Kidney capillary endothelial cell (primary cell): Measurements from ENCODE around the gene OR51L1.
"Not testable (repeated sequence)": the region's sequence is repeated elsewhere in the genome, so short reads cannot be mapped to it uniquely, and the experiment has no call there.

ENCODE experiments used
- DNase-seq: peaks from one replicate; pipeline ENCODE4 v3.0.0-alpha.2; 2018; ENCODE audit warnings: low spot score

OR51L1 gene, protein sequence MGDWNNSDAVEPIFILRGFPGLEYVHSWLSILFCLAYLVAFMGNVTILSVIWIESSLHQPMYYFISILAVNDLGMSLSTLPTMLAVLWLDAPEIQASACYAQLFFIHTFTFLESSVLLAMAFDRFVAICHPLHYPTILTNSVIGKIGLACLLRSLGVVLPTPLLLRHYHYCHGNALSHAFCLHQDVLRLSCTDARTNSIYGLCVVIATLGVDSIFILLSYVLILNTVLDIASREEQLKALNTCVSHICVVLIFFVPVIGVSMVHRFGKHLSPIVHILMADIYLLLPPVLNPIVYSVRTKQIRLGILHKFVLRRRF

DNA sequence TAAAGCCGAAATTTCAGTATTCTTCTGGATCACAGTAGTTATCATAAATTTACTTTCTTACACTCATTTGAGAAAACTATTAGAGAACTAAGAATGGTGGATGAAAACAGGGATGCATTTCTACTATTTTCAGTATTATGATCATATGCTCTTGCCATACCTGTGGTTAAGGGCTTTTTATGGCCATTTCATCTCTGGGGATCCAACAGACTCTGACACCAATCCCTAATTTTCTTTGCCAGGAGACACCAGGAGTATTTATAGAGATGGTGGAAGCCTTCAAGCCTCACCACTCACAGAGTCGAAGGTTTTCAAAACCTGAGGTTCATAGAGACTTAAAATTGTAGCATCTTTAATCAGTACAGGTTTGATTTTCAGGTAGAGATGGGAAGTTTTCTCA, at the start of gene OR51L1:
TSS of gene OR51L1 (plus strand) at position 301 of the 400 bp plus-strand sequence. CDS start 4,132 bp downstream, outside the sequence.
- no peak for DNase-seq

DNA sequence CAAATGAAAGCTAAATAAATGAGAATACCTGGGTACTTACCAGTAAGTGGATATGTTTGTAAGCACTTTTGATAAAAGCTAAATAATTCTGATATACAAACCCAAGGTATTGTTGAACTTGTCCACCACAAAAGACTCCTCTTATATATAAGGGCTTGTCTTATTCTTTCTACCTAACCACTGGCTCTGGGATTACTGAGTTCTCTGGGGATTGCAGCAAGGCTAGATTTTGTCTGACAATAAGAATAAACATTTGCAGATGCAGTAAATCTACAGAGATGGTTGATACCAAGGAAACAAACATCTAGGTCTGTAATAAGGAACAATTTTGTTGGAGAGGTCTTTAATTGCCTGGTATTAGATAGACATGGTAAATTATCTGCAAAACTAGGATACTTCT, 47.1 kb upstream of the OR51L1 start, which contains the start of gene OR51A4:
TSS of gene OR51A4 (minus strand) at position 101 of the 400 bp plus-strand sequence. CDS start 505 bp downstream, outside the sequence.
- no peak for DNase-seq

DNA sequence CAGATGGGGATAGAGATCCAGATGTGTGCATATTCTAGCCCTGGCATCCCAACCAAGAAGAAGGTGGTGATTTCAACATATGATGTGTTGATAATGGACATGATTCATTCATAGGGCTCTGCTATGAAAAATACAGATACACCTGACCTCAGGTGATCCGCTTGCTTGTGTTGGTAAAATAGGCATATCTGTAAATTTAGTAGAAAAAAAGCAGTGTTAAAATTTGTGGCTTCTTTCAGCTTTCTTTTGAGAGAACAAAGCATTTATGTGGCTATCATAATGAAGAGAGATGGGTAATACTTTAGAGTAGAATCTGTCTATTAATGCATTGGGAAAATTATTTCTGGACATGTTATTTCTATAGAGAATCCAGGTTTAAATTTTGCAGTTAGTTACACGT, 39.0 kb upstream of the OR51L1 start, which contains the start of gene OR51A2:
TSS of gene OR51A2 (minus strand) at position 101 of the 400 bp plus-strand sequence. CDS start at position 101, 0 bp downstream.
- DNase-seq, result not testable (repeated sequence)

DNA sequence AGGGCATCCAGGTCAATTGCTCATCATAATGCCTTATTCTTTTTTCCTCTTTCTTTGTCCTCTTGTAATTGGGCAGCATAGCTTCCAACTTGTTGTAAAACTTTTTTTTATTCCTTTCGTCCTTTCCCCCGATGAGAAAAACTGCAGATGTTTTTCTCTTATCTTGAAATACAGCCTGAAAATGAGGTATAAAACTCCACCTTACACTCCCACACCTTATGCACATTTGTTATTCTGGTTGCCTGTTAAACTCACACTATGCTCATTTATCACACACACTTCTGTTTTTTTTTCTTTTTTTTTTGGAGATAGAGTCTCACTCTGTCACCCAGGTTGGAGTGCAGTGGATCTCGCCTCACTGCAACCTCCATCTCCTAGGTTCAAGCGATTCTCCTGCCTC, 37.3 kb upstream of the OR51L1 start:
- no peak for DNase-seq

DNA sequence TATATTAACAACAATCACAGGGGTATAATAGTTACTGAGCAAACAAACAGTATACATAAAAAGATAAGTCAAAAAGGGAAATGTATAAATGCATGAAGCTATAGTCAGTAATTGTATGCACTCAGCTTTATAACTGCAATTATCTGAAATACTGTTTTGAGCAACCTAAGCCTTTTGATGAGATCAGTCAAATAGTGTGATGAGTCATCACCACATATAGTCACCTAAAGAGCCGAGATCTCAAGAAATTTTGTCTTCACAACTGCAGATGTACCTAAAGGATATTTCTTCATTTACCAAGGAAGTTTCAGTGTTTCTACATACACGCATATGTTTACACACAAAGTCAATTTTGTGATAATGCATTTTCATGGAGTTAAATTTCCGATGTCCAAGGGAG, 33.8 kb upstream of the OR51L1 start:
- no peak for DNase-seq

DNA sequence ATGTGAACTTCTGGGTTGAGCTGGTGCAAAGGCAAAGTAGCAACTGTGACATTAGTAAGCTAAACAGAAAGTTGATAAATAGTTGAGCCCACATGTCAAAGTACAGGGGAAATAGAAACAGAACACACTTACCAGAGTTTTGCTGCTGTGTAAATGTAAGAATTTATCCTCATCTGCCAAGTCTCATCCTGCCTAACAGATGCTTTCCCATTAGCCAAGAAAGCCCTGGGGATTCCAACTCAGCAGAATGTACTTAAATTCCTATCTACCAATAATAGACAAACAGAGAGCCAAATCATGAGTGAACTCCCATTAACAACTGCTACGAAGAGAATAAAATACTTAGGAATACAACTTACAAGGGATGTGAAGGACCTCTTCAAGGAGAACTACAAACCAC, 31.8 kb upstream of the OR51L1 start:
- DNase-seq, result no peak

DNA sequence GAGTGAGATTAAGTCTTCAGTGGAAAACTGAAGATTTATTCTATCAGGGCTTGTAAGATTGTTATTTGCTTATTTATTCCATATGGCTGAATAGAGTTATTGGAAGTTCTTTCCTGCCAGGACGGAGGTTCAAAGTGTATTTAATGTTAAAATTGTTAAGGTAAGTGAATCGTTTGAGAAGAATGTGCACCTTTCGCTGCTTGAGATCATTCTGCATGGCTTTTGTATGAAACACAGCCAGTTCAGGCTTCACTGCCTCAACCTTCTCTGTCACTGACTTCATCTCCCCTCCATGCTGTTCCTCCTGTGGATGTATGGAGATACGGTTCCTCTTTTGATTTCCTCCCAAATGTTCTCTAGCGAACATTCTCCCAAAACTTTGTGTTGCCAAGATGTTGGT, 19.2 kb upstream of the OR51L1 start:
- DNase-seq, result no peak

DNA sequence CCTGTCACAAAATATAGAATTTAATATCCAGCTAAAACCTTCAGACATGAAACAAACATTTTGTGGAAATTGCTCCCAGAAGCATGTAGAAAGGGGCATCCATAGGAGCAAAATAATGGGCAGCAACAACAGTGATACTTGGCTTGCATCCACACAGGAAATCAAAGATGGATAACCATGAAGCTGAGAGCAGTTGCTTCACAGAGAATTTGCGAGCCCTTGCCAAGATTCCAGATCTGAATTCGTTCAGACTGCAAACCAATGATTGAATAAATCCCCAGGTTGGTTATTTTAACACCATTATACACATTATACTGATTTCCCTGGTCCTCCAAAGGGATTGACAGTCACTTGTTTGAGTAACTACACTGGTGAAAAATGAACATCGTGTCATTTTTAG, 15.6 kb upstream of the OR51L1 start:
- DNase-seq, result no peak

DNA sequence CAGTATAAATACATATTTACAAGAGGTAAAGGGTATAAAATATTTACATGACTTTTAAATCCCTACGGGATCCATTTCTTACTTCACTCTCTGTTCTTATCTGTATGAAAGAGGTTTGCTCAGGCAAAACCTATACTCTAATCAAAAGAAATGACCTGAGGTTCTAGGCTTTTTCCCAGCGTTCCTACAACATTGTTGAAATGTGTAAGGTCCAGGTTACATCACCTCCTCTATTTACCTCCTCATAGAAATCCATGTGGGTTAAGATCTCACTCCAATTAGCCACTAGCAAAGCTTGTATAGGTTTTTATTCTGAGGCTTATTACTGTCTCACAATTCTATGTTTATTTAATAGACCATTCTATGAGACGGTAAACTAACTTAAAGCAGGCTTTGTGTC, 12.0 kb upstream of the OR51L1 start:
- no peak for DNase-seq

DNA sequence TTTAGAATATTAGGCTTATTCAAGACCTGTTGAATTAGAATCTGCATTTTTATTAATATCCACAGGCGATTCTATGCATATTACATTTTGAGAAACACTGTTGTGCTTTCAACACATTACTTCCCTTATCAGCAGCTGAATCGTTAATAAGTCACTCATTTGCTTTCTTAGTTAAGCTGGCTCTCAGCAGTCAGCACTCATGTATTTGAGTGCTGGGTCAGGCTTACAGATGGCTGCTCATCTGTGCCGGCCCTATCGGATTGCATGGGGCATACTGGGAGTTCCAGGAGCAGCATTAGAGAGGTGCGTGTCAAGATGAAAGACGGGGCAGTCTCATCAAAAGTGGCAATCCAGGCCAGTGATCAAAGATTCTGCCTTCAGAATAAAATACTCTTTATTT, 10.8 kb upstream of the OR51L1 start:
- no peak for DNase-seq

DNA sequence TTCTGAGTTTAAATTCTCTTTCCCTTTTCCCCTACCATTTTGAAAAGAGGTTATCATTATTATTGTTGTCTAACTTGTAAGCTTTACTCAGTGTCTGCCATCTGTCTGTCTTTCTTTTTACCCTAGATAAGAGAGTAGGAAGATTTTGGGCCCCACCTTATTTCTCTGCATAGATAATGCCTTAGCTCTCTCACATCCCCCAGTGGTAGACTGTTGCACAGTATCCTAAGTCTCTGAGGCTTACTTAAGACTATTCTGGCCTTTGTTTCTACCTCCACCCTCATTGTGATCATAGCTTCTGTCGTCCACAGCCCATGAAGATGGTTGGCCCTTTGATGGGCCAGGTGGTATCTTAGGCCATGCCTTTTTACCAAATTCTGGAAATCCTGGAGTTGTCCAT, 3.6 kb upstream of the OR51L1 start:
- no peak for DNase-seq

DNA sequence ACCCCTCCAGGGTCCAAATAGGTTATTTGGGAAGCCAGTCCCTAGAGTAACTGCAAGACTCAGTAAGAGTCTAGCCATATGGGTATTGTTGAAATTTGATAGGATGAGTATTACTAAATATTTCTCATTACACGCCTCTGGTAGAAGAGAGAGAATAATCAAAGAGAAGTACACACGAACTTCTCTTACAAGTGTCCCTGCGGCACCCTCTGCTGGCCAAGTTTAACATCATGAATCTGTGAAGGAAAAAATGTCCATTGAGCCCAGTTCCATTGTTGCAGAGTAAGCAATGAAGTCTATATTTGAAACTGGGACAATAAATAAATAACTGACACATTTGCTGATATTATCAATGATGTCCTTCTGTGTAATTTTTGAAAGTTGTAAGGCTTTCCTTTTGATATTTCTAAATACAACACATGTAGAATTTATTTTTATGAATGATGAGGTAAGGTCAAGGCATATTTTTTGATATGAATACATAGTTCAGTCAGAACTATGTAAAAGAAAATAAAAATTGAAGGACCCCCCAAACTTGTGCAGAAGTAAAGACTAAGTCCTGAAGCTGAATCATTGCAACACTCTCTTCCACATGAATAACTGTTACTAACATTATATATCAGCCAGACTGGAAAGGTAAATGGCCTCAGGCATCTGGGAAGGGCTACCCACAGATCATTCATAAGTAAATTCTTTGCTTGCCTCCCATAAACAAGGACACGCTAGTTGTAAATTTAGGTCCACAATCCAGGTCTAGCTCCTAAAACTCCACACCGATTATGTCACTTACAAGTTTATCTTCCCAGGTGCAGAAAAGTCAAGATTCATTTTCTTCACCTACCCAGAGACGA, 10.0 kb downstream of the OR51L1 start:
- DNase-seq, result peak; percentile 21

DNA sequence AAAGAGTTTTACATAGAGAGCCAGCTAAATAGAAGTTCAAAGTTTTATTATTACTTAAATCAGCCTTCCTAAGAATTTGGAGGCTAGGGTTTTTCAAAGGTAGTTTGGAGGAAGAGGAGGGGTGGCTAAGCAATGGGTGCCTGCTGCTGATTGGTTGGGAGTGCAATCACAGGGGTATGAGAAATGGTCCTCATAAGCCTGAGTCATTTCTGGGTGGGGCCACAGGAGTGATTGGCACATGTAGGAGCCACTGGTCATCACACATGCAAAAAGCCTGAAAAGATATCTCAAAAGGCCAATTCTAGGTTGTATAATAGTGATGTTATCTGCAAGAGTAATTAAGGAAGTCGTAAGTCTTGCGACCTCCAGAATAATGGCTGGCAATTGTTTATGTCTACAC, 12.9 kb downstream of the OR51L1 start:
- no peak for DNase-seq

DNA sequence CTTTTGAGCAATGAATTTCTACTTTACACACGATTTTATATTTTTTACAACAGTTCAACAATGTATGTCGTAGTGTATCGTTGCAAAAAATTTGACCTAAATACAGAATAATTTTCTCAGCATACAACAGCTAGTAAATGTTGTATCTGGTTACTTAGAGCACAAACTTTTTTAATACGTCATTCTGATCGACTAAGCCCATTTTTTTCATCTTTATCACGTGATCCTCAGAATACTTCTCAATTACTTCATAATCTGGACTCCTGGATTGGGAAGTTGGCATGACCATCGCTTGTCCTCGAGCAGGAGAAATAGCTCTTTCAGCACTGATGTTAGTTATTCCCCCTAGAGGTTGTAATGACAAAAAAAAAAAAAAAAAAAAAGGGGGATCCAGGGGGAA, 16.6 kb downstream of the OR51L1 start:
- no peak for DNase-seq

DNA sequence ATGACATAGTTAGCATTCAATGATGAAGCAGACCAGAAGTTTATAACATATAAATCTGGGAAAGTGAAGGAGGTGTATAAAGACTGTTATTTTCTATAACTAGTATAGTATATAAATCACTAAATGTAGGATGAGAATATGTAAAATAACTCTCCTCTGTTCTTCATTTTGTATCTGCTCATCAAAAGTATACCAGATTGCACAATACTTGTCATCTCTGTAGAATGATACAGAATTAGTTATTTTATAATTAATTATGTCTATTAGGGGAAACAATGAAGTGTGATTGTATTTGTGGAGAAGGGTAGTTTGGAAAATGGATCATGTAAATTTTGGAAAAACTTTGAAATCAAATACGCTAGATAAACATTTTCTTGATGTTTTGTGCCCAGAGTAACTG, 18.4 kb downstream of the OR51L1 start:
- DNase-seq, result no peak

DNA sequence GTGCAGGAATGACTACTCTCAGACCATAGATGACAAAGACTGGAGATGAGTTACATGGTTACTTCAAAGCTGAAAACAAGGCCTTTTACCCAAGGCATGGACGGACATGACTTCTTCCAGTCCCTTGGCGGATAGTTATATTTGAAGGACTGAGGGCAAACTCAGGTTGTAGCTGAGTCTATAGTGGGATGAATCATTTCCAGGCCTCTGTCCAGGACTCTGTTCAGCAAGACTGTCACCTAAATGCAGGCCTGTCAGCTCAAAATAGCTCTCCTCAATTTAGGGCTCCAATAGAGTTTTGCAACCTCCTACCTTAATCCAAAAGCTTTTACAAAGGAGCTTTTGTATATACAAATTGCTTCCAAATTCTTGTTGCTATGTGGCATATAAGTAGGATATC, 27.3 kb downstream of the OR51L1 start:
- DNase-seq, result no peak

DNA sequence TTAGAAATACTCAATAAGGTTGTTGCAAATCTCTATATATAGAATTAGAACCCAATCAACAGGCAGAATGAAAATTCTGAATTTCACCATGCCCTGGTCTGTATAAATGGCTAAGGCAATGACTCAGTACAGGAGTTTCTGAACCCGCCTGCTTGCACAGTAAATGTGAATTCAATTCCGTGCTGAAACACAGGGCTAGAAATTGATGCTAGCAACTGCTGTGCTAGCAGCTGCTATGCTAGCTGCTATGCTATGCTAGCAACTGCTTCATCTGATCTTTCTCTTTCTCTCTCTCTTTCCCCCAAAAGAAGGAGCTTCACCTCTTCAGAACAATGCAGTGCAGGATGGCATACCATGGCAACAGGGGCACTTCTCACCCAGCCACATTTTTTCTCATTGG, 42.0 kb downstream of the OR51L1 start:
- no peak for DNase-seq

DNA sequence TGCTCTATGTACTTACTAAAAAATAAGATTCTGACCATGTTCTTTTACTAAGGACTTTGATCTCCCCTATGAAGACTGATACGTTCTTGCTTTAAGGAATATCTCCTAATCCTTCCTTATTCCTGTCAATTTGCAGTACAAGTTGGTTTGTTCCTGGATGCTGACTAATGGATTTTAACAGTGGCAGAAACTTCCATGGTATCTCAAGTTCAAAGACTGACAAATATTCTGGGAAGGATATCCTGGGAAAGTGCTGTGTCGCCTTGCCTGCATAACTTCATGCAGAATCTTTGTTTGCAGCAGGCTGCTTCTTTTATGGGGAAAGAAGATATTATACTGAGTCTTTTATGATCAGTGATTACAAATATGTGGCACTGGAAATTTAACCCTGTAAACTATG, 43.3 kb downstream of the OR51L1 start:
- DNase-seq, result no peak

DNA sequence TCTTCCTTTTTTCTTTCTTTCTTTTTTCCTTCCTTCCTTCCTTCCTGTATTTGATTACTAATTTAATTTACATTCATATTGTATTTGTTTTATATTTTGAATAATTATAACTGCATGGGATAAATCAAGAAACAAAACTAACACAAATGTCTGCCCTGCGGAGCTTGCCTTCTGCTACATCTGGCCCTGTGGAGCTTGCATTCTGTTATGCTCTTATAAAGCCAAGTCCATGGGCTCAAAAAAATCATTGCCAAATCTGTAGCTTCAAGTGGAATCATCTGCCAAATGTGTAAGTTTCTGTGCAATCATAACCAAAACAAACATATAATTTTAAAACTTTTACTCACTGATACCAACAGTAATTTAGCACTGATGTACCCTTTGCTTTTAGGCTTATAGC, 43.7 kb downstream of the OR51L1 start:
- no peak for DNase-seq

DNA sequence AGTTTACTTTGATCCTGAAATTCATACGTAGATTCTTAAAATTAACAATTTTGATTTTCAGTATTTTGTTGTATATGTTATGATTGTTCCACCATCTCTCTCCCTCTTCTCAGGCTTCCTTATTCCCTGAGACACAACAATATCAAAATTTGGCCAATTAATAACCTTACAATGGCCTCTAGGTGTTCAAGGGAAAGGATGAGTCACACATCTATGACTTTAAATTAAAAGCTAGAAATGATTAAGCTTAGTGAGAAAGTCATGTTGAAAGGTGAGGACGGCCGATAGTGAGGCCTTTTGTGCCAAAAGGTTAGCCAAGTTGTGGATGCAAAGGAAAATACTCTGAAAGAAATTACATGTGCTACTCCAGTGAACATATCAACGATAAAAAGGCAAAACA, 46.2 kb downstream of the OR51L1 start:
- no peak for DNase-seq

DNA sequence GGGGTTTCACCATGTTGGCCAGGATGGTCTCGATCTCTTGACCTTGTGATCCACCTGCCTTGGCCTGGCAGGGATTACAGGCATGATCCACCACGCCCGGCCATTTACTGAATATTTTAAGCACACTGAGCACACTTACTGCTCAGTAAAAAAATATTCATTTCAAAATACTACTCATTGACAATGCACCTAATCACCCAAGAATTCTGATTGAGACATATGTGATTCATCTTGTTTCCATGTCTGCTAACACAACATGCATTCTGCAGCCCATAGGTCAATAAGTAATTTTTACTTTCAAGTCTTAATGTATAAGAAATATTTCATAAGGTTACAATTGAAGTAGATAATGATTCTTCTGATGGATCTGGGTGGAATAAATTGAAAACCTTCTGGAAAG, 47.4 kb downstream of the OR51L1 start:
- no peak for DNase-seq

DNA sequence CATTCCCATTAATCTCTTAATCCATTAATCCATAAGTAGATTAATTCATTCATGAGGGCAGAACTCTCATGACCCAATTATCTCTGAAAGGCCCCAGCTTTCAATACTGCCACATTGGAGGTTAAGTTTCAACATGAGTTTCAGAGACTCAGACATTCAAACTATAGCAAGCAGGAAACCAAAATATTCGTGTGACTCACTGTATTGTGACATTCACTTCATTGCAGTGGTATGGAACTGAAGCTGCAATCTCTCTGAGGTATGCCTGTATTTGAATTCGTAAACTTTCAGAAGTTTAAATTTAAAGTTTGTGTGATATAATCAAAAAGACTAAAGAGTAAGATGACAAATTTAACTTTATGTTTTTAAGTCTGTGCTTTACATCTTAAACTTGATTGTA, 48.7 kb downstream of the OR51L1 start:
- DNase-seq, result no peak

DNA sequence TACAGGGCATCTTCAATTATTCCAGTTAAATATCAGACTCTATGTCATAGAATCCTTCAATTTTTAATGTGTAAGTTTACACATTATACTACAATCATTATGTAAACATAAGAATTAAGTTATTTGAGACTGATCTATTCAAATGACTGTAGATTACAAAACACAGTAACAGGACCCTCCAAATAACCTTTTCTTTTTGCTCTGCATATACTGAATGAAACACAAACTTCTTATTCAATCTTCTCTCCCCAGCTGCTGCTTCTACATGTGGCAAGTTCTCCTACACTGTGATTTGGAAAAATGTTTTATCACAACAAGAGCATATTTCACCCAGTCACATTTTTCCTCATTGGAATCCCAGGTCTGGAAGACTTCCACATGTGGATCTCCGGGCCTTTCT, 51.6 kb downstream of the OR51L1 start, which contains the start of gene OR52J3:
TSS of gene OR52J3 (plus strand) at position 301 of the 400 bp plus-strand sequence. CDS start at position 301, 0 bp downstream.
- DNase-seq, result no peak
